ENCODE measurements around the gene TRMU. TPM values are rescaled to one million over a fixed set of nuclear protein-coding genes. Genes with fewer than 3 reads are reported as not detected.
A peak's percentile ranks its signal among the peaks of the same experiment; 100 is the strongest.

The TRMU gene
- total RNA-seq, 1 donor from 2014 or later, result 19.0 TPM

DNA sequence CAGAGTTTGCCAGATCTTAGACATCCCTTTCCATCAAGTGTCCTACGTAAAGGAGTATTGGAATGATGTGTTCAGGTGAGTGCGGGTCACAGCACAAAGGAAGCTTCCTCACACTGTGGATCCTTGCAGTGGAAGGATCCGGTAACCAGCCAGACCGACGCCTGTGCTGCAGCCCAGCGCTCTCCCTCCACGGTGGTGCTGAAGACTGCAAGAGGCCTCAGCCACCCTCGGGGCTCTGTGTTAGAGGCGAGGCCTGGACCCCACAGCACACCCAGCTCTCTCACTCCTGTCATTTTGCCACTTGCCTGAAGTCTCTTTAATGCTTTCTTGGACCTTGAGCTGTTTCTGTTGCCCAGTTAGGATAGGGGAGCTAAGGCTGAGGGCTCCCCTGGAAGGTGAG is 2.4 kb downstream of the TRMU start:
- no peak for DNase-seq

DNA sequence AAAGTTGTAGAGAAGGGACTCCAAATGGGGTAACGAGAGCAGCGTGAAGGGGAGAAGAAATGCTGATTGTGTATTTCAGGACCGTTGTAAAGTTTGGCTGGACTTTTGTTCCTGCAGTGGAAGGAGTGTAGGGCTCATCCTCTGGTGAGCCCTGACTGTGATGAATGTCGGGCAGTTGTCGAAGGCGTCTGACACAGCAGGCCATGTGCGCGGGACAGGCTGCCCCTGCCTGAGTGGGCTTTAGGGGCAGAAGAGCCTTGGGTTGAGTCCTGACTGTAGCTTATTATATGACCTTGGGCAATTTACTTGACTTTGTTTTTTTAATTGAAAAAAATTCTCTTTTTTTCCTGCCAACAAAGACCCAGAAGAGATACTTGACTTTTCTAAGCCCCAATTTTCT is 3.1 kb downstream of the TRMU start:
- DNase-seq, result no peak

DNA sequence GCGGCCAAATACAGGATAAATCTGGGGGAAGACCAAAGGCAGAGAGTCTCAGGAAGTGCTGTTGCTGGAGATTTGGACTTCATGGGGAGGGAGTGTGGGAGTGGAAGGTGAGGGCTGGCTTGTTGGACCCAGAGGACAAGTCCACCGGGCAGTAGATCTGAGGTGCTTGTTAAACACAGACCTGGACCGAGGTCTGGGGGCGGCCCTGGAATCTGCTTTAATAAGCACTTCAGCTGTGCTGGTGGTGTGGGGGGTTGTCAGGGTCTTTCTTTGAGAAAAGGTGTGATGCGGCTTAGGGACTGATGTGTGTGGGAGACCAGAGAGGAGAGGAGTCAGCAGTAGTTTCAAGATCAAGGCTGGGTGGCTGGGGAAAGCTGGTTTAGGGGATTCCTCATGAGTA is 4.4 kb downstream of the TRMU start:
- no peak for DNase-seq

DNA sequence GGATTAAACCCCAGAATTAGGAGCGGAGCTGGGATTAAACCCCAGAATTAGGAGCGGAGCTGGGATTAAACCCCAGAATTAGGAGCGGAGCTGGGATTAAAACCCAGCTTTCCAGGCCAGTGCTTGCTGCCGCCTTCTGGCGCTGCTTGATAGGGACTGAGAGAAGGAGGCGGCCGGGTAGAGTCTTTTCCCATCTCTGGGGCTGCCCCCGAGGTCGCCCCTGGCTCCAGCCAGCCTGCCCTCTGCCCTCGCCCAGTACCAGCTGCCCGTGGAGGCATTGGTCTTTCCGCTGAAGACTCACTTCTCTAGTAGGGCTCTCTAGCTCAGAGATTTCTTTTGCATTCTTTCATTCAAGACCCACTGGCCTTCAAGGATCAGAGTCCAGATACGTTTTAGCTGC is 5.2 kb downstream of the TRMU start:
- DNase-seq, result no peak

DNA sequence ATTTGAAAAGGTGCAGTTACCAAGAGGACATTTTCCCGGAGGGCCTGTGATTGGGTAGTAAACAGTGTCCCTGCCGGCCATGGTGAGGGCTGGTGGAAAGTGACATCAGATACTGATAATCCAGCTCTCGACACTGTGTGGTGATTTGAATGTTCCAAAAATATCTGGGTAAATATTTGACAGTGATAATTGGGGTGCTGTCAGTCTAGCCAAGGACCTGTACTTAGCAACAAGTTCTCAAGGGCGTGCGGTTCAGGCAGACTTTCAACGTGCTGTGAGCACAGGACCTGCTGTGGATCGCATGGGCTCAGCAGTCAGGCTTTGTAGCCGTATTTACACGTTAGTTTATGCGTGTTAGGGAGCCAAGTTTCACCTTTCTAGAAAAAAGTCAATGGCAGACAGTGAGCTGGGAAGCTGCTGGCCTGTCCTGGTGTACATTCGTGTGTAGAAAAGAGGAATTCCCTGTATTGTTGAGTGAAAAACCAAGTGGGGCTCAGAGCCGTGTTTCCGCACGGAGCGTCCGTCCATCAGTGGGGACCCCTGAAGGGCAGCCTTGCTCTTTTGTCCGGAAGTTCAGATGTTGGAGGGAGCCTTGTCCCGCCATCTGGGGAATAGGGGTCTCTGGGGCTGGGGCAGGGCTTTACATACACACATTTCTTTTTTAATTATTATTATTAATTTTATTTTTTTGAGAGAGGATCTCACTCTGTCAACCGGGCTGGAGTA is 11.3 kb downstream of the TRMU start:
- no peak for DNase-seq

DNA sequence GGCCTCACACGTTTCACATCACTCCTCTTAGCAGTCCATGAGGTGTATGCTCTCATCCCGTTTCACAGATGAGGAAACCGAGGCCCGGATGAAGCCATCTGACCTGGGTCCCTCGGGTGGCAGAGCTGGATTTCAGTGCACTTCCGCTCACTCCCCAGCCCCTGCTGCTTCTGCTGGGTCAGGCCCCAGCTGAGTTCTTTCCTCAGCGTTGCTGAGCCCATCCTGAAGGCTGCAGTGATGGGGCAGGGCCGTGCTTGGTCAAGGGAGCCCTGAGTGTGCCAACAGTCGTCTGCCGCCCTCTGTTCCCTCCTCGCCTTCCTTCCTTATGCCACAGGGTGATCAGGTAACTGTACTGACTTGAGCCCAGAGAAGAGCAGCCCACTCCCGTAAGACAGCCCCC is 12.1 kb downstream of the TRMU start:
- DNase-seq, result no peak

DNA sequence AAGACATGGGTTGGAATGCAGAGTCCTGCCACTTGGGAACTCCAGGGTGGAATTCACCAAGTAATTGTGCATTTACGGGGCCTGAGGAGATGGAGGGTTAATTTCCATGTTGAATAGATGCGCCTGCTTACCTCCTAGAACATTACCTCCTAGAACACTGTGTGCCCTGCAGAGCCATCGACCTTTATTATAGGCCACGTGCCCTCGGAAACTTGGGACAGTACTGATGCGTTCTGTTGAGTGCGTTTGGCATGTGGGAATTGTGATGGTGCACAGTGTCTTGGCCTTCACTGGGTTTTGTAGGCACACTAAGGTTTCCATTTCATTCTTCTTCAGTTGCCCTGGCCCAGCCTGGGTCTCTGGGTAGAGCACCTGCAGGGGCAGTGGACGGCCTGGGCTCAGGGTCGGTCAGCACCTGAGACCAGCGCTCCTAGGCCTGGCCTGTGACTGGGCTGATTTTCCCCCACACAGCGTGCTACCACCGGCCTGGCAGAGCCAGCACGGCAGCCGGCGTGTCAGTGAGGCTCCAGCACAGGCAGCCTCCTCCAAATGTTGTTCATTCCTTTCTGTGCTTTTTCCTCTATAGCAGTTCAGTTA is 12.7 kb downstream of the TRMU start:
- DNase-seq, result no peak

DNA sequence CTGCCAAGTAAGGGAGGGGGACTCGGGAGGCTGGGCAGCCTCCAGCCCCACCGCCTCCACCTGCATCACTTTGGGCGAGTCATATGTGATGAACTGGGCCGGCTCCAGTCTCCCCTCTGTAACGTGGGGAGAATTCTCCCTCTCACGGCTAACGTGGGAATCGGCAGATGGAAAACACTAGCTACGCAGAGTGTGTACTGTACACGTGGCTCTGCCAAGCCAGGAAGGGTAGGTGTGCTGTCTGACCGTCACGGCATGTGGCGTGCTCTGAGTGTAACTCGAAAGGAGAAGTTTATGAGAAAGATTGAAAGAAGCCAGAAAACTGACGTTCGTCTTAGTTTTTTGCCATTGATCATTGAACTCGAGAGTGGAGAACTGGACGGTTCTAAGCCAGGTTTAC is 13.7 kb downstream of the TRMU start:
- DNase-seq, result peak; percentile 17

DNA sequence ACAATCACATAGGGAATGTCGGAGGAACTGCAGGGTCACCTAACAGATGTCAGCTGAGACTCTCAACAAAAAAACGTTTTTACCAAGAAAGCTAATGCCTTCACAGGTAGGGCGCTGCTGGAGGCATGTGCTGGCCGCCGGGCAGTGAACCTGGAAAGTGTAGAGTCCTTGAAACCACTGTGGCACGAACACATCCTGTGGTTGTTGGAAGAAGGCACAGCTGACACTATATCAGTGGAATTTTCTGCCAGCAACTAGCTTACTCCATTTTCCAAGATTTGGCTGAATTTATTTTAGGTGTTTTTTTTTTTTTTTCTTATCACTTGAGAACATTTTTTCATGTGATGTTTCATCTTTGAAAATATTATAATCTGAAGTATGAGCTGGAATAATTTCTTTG is 14.2 kb downstream of the TRMU start:
- DNase-seq, result no peak

DNA sequence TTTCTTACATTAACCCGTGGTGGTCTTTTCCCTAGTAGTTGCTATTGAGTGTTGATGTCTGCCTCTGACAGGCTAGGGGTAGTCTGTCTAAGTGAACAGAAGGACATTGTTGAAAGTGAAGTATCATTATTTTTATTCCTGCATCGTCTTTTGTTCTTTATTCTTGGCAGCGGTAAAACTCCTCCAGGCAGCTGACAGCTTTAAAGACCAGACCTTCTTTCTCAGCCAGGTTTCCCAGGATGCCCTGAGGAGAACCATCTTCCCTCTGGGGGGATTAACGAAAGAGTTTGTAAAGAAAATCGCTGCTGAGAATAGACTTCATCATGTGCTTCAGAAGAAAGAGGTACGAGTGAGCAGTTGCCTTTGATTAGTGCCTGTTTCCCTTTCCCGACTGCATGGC is 14.6 kb downstream of the TRMU start:
- DNase-seq, result no peak

DNA sequence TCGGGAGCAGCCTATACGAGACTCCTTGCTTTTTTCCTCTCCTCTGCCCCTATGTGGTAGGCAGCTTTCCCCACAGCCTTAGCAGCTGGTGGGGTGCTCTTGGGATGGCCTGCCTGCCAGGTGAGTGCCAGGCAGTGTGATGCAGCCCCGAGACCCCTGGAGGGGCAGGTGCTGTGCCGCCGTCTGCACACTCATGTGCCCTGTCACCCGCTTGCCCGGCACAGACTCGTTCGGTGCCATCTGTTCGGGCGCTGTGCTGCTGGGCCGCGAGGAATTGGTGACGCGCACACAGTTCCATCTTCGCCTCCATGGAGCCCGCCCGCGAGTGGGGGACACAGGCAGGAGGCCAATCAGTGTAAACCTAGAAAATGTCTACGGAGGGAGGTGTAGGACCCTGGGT is 15.1 kb downstream of the TRMU start:
- DNase-seq, result no peak

DNA sequence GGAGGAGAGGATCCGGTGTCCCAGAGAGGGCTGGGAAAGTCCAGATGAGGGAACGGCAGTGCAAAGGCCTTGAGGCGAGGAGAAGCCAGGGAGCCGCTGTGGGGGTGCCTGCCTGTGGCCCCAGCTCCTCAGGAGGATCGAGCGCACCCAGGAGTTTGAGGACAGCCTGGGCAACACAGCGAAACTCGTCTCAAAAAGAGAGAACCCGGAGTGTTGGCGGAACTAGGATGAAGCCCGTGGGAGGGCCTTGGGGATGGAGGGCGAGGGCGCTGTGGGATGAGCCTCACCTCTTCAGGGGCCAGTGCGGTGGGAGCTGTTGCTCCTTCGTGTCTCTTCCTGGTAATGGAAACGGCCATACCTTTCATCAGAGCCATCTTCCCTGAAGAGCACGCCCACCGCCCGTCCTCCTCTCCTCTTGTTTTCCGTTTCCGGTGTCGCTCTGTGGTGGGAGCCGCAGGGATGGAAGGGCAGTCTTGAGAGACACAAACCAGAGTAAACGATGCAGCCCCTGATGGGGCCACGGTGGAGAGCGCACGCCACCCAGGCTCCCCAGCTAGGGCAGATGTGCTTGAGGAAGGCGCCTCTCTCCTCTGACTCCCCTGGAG is 15.7 kb downstream of the TRMU start:
- DNase-seq, result no peak

DNA sequence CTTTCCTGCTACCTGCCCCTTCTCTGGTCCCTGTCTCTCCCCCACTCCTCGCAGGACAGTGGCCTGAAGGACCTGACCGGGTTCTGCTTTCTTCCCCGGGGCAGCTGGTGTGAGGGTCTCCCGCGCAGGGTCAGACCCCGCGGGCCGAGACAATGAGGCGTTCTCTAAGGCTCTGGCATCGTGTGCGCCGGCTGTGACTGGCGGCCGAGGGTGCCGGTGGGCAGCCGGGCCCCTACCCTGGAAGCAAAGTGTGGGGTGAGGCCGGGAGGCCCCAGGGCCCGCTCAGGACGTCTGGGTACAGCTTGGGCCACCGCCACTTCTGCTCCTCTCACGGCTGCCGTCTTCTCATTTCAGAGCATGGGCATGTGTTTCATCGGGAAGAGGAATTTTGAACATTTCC is 16.3 kb downstream of the TRMU start:
- DNase-seq, result no peak

DNA sequence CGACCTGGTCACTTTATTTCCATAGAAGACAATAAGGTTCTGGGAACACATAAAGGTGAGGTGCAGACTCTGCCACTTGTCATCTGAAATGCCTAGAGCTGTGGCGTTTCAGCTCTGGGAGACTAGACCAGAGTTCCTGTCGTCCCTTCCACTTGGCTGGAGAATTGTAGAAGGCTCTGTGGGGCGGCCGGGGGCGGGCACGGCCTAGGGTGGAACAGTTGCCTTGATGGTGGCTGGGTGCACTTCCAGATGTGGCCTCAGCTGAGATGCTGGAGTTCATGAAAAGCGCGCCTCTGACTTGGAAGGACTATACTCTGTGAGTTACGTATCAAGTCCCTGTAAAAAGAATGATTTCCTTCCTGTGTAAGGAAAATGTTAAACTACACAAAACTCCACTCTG is 16.8 kb downstream of the TRMU start:
- no peak for DNase-seq

DNA sequence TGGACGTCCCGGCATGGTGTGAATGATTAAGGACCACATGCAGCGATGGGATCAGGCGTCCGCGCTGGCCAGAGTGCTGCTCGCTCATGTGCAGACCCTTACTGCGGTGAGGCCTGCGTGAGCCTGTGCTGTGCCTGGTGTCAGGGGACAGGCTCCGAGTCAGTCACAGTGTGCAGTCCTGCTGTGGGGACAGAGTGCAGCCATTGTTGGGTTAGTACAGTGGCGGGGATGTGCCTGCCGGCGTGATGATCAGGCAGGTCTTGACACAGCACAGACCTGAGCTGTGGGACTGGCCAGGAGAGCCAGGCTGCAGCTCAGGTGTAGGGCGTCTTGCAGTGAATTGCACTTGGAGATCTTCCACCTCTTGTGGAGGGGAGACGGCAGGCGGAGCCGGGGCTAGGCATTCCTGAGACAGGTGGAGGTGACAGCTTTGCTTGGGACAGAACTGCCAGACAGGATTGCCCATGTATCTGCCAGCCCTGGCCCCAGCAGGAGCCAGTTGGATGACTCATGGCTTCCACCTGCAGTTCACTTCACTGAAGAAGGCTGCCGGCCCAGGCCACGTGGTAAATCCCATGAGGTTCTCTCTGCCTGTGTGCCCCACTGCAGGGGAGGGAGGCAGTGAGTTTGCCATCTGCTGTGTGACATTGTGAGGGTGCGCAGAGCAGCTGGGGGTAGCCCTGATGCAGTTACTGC is 17.3 kb downstream of the TRMU start:
- DNase-seq, result peak; percentile 58

DNA sequence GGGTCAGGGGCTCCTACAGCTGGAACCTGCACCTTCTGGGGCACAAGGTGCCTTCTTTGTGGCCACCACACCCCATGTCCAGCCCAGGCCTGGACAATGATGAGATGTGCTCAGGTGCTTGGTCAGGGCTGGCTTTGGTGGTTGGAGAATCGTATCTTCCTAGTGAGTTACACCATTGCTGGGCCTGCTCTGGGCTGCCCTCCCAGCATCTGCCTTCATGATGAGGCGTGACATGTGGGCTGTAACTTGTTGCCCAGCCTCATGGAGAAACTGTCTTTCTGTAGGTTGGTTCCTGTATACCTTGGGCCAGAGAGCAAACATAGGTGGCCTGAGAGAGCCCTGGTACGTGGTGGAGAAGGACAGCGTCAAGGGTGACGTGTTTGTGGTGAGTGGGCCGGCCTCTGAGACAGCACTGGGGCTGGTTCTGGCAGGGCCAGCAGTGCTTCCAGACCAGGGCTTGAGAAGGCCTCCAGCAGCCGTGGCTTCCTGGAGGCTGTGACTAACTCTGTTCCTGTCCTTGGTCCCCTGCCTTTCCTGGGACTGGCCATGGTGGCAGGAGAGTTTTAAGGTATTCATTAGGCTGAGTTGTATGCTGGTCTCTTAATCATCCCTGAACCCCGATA is 18.1 kb downstream of the TRMU start:
- DNase-seq, result no peak

DNA sequence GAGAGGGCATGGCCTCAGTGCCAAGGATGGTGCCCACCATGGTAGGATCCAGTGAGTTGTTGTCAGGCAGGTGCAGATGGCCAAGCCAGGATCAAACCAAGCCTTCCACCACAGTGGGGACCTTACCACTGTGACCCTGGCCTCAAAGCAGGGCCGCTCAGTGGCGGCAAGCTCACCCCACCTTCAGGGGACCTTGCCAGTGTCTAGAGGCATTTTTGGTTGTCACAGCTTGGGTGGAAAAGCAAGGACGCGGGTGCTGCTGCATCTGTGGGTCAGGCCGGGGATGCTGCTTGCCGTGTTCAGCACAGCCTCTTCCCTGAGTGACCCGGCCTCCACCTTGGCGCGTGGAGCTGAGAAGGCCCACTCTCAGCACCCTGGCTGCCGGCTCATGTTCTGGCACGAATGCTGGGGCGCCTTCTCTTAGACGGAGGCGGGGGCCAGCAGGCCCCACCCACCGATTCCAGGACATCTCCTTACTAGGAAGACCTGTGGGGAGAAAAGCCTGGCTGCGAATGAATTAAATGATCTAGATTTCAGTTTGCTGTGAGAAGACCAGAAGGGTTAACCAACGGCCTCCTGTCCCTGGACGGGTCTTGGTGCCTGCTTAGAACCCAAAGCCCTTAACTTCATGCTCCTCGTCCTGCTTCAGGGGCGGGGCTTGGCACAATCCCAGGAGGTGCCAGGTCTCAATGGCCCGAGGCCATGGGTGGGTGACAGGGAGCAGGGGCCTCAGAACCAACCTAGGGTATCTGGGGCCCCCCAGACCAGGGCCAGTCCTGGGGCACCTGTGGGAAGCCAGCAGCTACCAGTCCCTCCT is 18.9 kb downstream of the TRMU start:
- no peak for DNase-seq

DNA sequence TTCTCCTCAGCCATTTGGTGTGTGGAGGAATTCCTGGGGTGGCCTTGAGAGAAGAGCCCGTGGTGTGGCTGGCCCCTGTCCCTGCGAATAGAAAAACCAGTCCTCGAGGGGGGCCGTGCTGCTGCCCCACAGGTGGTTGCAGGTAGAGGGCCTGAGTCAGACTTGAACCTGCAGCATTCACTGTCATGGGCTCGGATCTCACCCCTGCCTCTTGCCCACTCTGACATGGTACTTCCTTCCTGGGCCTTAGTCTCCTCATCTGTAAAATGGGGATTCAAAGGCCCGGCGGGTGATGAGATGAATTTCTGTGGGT is 19.4 kb downstream of the TRMU start:
- DNase-seq, result no peak

DNA sequence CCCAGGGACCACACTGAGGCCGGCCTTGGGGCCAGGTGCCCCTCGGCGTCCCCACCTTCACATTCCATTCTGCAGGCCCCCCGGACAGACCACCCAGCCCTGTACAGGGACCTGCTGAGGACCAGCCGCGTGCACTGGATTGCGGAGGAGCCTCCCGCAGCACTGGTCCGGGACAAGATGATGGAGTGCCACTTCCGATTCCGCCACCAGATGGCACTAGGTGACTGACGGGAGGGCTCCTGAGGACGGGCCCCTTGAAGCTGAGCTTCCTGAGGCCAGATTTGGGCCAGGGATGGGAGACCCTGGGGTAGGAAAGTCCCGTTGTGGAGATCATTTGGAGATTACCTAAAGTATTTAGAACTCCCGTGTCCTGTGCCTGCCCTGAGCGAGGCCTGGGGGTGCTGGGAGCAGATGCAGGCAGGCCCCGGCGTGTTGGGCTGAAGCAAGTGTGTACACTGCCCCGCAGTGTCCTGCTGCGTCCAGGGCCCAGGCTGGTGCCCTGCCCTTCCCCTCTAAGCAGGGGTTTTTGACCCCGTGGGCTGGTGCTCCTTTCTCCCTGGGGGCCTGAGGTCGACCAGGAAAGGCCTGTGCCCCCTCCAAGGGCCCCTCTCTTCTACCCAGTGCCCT is 20.0 kb downstream of the TRMU start:
- DNase-seq, result peak; percentile 24

DNA sequence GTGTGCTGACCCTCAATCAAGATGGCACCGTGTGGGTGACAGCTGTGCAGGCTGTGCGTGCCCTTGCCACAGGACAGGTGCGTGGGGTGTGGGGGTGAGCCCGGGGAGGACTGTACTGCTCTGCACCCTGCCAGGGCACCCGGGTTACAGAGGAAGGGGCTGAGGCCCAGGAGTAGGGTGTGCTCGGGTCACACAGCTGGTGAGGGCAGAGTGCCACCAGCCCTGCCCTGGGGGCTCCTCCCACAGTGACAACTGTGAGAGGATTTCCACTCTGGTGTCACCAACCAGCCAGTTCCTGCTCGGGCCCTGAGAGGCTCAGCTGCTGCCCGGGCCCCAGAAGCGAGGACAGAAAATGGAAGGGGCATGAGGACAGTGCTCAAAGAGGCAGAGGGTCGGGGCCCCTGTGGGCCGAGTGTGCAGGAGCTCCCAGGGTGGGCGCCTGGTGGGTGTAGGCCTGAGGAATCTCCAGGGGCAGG is 20.5 kb downstream of the TRMU start:
- no peak for DNase-seq

Measured in occipital lobe (tissue), 2 donors.